HG03521 (cell line): ENCODE results near the gene THY1.
"Not testable (repeated sequence)": the region's sequence is repeated elsewhere in the genome, so short reads cannot be mapped to it uniquely, and the experiment has no call there.

ENCODE experiments used
- ATAC-seq: cut with Tn5 transposase; IDR thresholded peaks from one replicate; pipeline ENCODE4 v1.9.1; 2021; ENCODE audit warnings: mild to moderate bottlenecking, moderate library complexity; ENCODE audit not compliant: unreplicated experiment

THY1 gene

DNA sequence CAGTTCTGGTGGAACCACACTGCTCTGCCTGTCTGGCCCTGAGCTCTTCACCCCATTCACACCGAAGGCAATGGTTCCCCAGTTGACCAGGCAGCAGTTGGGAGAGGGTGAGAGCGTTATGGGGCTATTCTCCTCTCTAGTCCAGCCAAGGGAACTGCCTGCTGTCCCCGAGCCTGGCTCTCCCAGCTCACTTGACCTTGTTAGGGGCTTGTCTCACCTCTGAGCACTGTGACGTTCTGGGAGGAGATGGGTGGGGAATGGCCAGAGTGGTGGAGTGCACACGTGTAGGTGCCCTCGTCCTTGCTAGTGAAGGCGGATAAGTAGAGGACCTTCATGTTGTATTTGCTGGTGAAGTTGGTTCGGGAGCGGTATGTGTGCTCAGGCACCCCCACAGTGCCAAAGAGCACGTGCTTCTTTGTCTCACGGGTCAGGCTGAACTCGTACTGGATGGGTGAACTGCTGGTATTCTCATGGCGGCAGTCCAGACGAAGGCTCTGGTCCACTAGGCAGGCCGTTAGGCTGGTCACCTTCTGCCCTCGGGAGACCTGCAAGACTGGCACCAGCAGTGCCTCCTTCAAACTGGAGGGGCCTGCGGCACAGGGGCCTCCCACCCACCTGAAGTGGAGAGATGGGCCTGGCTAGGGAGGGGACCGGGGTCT, 3.0 kb downstream of the THY1 start:
- no peak for ATAC-seq

DNA sequence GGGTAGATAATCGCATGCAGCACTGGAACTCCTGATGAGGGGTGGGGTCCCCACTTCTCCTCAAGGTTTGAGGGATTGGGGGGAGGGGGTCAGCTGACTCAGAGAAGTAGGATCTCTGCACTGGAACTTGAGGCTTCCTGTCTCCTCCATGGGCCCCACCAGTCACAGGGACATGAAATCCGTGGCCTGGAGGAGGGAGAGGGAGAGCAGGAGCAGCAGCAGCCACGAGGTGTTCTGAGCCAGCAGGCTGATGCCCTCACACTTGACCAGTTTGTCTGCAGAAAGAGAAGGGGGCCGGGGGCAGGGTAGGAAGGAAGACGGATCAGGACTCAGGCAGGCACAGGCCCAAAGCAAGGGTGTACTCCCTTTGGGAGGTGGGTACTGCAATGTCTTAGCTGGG, 3.7 kb downstream of the THY1 start:
- ATAC-seq: no peak

DNA sequence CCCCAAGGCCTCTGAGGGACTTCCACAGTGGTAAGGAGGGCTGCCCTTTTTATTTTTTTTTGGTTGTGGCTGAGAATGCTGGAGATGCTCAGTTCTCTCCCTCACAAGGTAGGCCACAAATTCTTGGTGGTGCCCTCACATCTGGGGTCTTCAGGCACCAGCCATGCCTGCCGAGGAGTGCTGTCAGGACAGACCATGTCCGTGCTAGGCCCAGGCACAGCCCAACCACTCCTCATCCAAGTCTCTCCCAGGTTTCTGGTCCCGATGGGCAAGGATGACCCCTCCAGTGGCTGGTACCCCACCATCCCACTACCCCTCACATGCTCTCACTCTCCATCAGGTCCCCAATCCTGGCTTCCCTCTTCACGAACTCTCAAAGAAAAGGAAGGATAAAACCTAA, 4.2 kb downstream of the THY1 start:
- no peak for ATAC-seq

DNA sequence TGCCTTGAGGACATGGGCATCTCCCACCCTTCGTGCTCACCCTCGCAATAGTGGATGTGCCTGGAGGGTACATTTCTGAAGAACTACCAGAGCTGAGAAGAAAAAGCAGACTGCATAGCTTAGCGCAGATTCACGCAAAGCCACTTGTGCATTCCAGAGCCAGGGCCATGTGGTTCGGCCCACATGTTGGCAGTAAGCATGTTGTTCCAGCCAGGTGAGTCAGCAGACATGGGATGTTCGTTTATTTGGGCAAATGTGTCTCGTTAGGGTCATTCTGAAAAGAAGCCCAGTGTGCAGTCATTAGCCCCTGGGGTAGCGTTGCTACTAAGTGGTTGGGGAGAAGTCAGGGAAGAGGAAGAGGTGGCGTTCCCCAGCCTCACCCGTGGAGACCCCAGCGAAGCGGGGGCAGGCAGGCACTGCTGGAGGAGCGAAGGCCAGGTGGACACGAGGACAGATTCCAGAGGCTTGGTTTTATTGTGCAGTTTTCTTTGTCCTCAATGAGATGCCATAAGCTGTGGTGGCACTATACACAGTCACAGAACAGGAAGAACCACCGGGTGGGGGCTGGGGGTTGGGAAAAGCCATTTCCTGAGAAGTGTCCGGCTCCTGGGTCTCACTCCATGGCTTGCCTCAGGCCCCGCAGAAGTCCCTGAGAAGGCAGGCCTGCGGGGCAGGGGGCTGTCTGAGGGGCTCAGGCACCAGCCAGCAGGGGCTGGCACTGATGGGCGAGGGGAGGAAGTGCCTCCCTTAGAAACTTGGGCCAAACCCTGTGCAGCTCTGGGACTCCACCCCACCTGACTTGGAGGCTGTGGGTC, 5.0 kb downstream of the THY1 start:
- ATAC-seq: no peak

DNA sequence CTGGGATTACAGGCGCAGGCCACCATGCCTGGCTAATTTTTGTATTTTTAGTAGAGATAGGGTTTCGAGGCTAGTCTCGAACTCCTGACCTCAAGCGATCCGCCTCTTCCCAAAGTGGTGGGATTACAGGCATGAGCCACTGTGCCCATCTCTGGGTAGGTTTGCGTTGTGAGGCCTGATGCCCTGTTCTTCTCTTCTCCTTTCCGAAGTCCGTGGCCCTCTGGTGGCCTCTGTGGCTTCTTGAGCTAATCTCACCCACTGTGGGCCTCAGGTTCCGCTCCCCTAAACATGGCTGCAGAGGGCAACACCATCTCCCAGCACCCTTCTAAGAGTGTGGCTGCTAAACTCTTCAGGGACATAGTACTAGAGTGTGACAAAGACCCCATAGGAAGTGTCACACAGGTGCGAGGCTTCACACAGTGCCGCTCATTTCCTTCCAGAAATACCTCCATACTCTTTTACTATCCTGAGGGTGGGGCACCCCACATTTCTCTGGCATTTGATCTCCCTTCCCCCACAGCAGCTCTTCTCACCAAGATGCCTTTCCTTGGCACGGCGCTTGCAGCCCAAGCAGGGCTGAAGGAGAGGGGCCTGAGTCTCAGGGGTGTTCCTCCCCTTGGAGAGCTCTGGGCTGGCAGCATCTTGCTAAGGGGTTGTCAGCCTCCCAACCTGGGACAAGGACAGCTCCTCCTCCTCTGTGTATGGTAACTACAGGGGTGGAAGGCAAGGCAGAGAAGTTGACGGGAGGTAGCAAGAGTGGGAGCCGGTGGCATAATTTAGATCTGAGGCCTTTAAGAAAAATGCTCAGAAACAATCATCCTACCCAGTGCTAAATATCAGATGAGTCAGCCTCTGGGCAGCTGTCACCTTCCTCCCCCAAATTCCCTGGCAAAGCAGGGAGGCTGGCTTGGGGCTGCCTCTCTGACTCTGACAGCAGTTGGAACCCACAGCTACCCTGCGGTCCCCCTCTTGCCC, 6.1 kb downstream of the THY1 start:
- no peak for ATAC-seq

DNA sequence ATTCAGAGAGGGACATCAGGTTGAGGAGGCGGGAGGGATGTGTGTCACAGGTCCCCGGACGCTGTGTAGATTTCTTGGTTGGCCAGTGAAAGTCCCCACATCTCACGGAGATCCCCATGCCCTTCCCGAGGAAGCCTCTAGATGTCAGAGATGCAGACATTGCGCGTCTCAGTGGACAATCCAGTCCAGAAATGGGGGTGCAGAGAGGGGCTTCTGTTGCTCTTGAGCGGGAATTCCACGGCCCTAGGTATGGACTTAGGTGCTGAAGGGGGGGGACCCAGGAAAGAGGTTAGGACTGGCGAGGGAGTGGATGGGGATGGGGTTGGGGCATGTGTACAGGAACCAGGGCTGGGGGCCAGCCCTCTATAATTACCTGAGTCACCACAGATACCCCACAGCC, 7.0 kb downstream of the THY1 start:
- no peak for ATAC-seq

DNA sequence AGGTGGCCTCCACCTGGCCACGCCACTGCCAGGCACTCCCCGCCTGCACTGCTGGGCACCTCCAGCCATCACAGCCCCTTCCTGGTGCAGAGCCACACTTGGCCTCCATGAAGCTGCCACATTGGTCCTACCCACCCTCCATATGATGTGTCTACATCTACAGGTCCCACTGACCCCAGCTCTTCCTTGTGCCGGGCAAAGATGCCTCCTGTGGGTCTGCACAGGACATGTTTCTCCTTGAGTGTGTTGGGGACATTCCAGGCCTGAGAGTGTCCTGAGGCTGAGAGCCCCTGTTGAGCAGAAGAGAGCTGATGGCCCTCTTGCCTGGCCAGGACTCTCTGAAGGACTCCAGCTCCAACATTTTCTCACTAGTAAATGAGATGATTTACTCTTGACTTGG, 7.5 kb downstream of the THY1 start:
- ATAC-seq: no peak

DNA sequence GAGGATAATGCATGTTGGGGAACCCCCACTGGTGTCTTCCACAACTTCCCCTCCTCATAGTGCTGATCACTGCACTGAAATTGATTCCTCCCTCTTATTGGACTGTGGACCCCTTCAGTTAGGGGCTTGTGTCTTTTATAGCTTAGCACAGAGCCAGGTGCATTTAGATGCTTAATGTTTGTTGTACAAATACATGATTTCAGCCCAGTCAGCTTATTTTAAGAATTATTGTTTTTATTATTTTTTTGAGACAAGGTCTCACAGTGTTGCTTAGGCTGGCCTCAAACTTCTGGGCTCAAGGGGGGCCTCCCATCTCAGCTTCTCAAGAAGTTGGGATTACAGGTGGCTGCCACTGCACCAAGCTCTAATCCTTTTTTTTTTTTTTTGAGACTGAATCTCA, 8.2 kb downstream of the THY1 start:
- ATAC-seq: no peak

DNA sequence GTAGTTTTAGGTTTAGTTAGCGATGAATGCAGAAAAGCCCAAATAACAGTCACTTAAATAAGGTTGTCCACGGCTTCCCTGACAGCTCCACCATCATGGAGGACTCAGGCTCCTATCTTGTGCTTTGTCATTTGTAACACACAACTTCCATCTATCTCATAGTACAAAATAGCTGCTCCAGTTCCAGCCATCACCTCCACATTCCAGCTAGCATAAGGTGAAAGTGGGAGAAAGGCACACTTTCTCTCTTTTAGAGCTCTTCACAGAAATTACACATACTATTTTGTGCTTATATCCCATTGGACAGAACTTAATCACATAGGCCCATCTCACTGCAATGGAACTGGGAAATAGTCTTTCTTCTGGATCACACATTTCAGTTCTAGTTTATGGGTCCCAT, 8.7 kb downstream of the THY1 start:
- ATAC-seq: no peak

DNA sequence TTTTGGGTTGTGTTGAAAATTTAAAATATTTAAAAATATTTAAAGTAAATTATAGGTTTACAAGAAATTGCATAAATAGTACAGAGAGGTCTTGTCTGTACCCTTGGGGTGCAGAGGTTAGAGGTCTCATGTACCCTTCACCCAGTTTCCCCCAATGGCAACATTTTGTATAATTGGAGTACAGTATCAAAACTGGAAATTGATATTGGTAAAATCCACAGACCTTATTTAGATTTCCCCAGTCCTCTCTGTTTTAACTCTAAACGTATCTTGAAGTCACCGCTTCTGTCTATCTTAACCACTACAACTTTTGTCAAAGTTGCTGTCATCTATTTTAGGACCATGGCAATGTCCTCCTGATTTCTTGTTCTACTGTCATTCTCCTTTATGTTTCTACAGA, 10.9 kb downstream of the THY1 start:
- ATAC-seq: no peak

DNA sequence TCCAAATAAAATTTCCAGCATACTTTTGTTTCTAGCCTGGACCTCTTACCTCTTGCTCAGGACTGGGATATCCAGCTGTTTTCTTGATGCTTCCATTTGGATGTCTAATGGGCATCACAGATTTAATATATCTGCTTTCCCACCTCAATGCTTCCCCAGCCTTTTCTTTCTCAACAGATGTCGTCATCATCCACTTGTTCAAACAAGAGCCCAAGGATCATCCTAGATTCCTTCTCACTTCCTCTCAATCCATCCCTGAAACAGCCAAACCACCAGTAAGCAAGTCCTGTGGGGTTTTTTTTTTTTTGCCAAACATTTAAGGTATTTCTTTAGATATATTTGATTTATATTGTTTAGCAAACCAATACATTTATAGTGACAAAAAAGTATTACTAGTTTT, 12.5 kb downstream of the THY1 start:
- no peak for ATAC-seq

DNA sequence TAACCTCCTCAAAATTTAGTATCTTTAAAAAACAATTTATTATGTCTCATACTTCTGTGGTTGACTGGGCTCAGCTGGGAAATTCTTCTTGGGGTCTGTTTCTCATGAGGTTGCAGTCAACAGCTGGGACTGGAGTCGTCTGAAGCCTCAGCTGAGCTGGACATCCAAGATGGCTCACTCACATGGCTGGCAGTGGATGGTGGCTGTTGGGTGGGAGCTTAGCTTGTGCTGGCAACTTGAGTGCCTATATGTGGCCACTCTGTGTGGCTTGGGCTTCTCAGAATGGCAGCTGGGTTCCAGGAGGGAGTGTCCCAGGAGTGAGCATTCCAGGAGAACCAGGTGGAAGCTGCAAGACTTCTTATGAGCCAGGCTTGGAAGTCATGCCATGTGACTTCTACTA, 13.2 kb downstream of the THY1 start:
- ATAC-seq: no peak

DNA sequence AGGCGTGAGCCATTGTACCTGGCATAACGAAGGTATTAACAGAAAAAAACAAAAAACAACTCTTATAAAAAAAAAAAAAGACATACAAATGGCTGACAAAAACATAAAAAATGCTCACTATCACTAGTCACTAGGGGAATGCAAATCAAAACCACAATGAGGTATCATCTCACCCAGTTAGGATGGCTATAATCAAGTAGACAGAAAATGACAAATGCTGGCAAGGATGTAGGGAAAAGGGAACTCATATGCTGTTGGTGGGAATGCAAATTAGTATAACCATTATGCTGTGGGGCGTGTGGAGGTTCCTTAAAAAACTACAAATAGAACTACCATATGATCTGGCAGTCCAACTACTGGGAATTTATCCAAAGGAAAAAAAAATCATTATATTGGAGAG, 17.0 kb downstream of the THY1 start:
- ATAC-seq: no peak

DNA sequence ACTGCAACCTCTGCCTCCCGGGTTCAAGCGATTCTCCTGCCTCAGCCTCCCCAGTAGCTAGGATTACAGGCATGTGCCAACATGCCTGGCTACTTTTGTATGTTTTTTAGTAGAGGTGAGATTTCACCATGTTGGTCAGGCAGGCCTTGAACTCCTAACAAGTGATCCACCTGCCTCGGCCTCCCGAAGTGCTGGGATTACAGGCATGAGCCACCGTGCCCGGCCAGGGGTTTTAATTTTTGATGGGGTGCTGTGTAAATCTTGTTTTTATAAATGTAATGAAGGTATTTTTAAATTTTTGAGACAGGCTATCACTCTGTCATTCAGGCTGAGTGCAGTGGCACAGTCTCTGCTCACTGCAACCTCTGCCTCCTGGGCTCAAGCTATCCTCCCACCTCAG, 17.5 kb downstream of the THY1 start:
- ATAC-seq: not testable (repeated sequence)

DNA sequence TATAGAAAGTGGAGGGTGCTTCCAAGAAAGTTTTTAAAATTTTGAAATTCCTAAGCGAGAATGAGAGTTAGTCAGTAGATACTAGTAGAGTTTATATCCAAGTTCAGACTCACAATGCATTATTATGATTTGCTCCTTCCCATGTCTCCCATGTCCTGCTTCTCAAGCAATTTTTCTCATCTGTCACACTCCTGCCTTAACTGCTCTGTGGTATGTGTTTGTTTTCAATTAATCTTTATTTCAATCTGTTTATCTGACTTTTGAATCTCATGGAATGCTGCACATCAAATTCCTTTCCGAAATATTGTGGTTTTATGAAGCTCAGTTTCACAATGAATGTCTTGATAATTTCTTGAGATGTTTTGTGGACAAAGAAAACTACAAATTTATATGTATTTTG, 18.1 kb downstream of the THY1 start:
- ATAC-seq: no peak

DNA sequence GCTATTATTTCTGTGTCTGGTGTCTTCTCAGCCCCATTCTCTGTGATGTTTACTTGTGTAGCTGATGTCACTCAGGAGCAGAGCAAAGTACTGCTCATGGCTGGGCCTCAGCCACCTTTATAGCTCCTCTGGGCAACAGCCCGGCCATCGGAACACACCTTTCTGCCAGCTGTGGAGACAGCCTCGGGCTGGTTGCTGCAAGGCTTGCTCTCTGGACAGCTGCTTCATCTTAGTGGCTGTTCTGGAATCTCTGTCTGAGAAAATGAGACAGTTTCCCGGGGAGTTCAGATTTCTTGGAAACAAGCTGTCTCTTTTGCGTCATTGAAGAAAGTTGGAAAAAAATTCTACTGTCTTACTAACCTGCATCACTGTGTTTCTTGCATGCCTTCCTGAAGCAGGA, 20.0 kb downstream of the THY1 start:
- no peak for ATAC-seq

DNA sequence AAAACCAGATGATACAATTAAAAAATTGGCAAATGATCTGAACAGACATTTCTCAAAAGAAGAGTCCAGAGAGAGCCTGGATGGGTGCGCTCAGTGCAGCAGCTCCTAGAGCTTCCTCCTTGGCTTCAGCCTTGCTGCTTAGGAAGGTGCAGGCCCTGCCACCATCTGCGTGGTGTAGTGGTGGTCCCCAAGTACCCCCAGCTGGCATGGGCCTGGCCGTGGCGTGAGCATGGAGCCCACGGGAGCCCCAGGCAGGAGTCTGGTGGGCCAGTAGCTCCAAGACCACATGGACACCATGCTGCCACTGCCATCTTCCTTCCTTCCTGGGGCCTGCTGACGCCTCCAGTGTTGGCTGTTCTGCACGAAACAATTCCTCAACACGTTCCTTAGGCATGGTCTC, 20.5 kb downstream of the THY1 start:
- ATAC-seq: no peak

DNA sequence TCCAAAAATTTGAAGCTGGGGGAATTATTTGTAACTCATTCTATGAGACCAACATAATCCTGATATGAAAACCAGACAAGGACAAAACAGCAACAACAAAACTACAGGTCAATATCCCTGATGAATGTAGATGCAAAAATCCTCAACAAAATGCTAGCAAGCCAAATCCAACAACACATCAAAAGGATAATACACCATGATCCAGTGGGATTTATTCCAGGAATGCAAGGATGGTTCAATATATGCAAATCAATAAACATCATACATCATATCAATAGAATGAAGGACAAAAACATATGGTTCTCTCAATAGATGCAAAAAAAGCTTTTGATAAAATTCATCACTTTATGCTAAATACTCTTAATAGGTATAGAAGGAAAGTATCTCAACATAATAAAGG, 22.1 kb downstream of the THY1 start:
- no peak for ATAC-seq

DNA sequence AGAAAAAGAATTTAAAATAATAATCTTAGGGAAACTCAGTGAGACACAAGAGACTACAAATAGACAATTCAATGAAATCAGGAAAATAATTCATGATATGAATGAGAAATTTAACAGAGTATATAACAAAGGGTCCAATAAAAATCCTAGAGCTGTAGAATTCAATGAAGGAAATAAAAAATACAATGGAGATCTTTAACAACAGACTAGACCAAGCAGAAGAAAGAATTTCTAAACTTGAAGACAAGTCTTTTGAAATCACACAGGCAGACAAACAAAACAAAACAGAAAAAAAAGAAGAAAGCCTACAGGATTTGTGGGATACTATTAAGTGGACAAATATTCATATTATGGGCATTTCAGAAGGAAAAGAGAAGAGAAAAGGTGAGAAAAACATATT, 25.2 kb downstream of the THY1 start:
- ATAC-seq: no peak

DNA sequence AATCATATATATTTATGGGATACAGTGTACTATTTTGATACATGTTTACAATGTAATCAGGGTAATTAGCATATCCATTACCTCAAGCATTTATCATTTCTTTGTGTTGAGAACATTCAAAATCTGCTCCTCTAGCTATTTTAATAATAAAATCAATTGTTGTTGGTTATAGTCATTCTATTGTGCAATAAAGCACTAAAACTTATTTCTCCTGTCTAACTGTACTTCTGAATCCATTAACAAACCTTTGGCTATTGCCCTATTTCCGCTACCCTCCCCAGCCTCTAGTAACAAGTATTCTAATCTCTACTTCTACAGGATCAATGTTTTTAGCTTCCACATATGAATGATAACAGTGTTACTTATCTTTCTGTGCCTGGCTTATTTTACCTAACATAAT, 26.1 kb downstream of the THY1 start:
- no peak for ATAC-seq

DNA sequence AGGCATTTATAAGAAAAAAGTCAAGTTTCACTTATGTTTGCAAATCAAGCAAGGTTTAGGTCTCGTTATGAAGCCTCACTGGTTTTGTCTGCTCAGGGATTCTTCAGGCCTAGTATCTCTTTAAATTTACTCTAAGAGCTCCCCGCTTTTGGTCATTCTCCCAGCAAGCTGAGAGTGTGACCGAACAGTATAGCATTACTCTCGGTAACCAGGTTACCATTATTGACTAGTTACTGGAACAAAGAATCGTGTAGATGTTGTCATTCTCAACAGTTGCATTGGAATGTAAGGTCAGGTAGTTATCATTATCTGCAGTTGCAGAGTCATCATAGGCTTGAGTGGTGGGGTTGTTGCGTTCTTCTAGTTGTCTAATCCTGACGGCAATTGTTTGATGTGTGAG, 31.7 kb downstream of the THY1 start:
- no peak for ATAC-seq
